SK-N-SH treated with all-trans-retinoic acid at 6 μM for 48 hours (cell line): Measurements from ENCODE around the gene MATN4.

ENCODE experiments used
- ATAC-seq: fragments of 200-7000 bp; cut with Tn5 transposase; 3 replicates; pipeline ENCODE4 v1.9.1; 2020; ENCODE audit warnings: mild to moderate bottlenecking, moderate library complexity
- ARNTL ChIP-seq: fragments of 450-650 bp; formaldehyde crosslinking; IDR thresholded peaks from 2 replicates; pipeline ENCODE4 v1.5.0; 2020; ENCODE audit warnings: low read depth, mild to moderate bottlenecking, moderate library complexity, borderline replicate concordance
- BACH2 ChIP-seq: fragments of 250-450 bp; sonication (Bioruptor Pico); IDR thresholded peaks from 2 replicates; pipeline ENCODE4 v1.9.0; 2021; ENCODE audit warnings: mild to moderate bottlenecking, borderline replicate concordance
- CREB5 ChIP-seq: fragments of 250-450 bp; sonication (Bioruptor Pico); IDR thresholded peaks from 2 replicates; pipeline ENCODE4 v1.5.1; 2020; ENCODE audit warnings: low read depth, mild to moderate bottlenecking, moderate library complexity
- CSDC2 ChIP-seq: fragments of 250-450 bp; sonication (Bioruptor Pico); IDR thresholded peaks from 2 replicates; pipeline ENCODE4 v1.5.0; 2020; ENCODE audit warnings: mild to moderate bottlenecking, moderate library complexity
- CSRNP3 ChIP-seq: fragments of 250-450 bp; sonication (Bioruptor Pico); IDR thresholded peaks from 2 replicates; pipeline ENCODE4 v1.5.1; 2021; ENCODE audit warnings: mild to moderate bottlenecking, moderate library complexity
- ESRRG ChIP-seq: fragments of 250-450 bp; sonication (Bioruptor Pico); IDR thresholded peaks from 2 replicates; pipeline ENCODE4 v1.6.1; 2021; ENCODE audit warnings: mild to moderate bottlenecking
- GLIS3 ChIP-seq: fragments of 250-450 bp; sonication (Bioruptor Pico); IDR thresholded peaks from 2 replicates; pipeline ENCODE4 v1.5.0; 2020; ENCODE audit warnings: mild to moderate bottlenecking, moderate library complexity
- ISL1 ChIP-seq: fragments of 250-450 bp; sonication (Bioruptor Pico); IDR thresholded peaks from 2 replicates; pipeline ENCODE4 v2.1.2; 2022; ENCODE audit warnings: mild to moderate bottlenecking, moderate library complexity
- OSR1 ChIP-seq: fragments of 250-450 bp; sonication (Bioruptor Pico); IDR thresholded peaks from 2 replicates; pipeline ENCODE4 v1.8.0; 2022; ENCODE audit warnings: moderate library complexity, mild to moderate bottlenecking, inconsistent platforms
- POU6F1 ChIP-seq: fragments of 250-450 bp; sonication (Bioruptor Pico); IDR thresholded peaks from 2 replicates; pipeline ENCODE4 v1.8.0; 2021; ENCODE audit warnings: low read depth, mild to moderate bottlenecking, moderate library complexity, borderline replicate concordance
- PPARA ChIP-seq: fragments of 250-450 bp; sonication (Bioruptor Pico); IDR thresholded peaks from 2 replicates; pipeline ENCODE4 v1.5.0; 2020; ENCODE audit warnings: mild to moderate bottlenecking, borderline replicate concordance
- RARB ChIP-seq: fragments of 250-450 bp; sonication (Bioruptor Pico); IDR thresholded peaks from 2 replicates; pipeline ENCODE4 v1.8.0; 2021; ENCODE audit warnings: mild to moderate bottlenecking, moderate library complexity
- SNAI2 ChIP-seq: fragments of 250-450 bp; sonication (Bioruptor Pico); IDR thresholded peaks from 2 replicates; pipeline ENCODE4 v1.5.0; 2020; ENCODE audit warnings: mild to moderate bottlenecking, moderate library complexity
- TCF4 ChIP-seq: fragments of 250-450 bp; sonication (Bioruptor Pico); IDR thresholded peaks from 2 replicates; pipeline ENCODE4 v1.8.0; 2021; ENCODE audit warnings: mild to moderate bottlenecking, moderate library complexity, borderline replicate concordance
- TOX ChIP-seq: fragments of 250-450 bp; sonication (Bioruptor Pico); IDR thresholded peaks from 2 replicates; pipeline ENCODE4 v1.8.0; 2021; ENCODE audit warnings: mild to moderate bottlenecking, moderate library complexity, borderline replicate concordance
- ZC3H10 ChIP-seq: fragments of 250-450 bp; sonication (Bioruptor Pico); IDR thresholded peaks from 2 replicates; pipeline ENCODE4 v1.5.1; 2021; ENCODE audit warnings: mild to moderate bottlenecking, moderate library complexity
- ZFP3 ChIP-seq: fragments of 250-450 bp; sonication (Bioruptor Pico); IDR thresholded peaks from 2 replicates; pipeline ENCODE4 v1.5.0; 2020; ENCODE audit warnings: mild to moderate bottlenecking, moderate library complexity
- ZNF565 ChIP-seq: fragments of 450-650 bp; formaldehyde crosslinking; conservative IDR thresholded peaks from 2 replicates; pipeline ENCODE4 v1.5.0; 2020; ENCODE audit warnings: low read depth, mild to moderate bottlenecking, moderate library complexity
- ZNF70 ChIP-seq: fragments of 450-650 bp; formaldehyde crosslinking; IDR thresholded peaks from 2 replicates; pipeline ENCODE4 v1.5.0; 2020; ENCODE audit warnings: mild to moderate bottlenecking, moderate library complexity
- ZNF8 ChIP-seq: fragments of 450-650 bp; formaldehyde crosslinking; IDR thresholded peaks from 2 replicates; pipeline ENCODE4 v1.5.0; 2020; ENCODE audit warnings: mild to moderate bottlenecking, moderate library complexity
- TF ChIP-seq, protein P1 (sequence below): fragments of 250-450 bp; sonication (Bioruptor Pico); IDR thresholded peaks from 2 replicates; pipeline ENCODE4 v1.8.0; 2020; ENCODE audit warnings: mild to moderate bottlenecking, moderate library complexity, borderline replicate concordance
- TF ChIP-seq, protein P2 (sequence below): fragments of 250-450 bp; sonication (Bioruptor Pico); IDR thresholded peaks from 2 replicates; pipeline ENCODE4 v1.5.0; 2020; ENCODE audit warnings: mild to moderate bottlenecking, moderate library complexity

MATN4 gene

DNA sequence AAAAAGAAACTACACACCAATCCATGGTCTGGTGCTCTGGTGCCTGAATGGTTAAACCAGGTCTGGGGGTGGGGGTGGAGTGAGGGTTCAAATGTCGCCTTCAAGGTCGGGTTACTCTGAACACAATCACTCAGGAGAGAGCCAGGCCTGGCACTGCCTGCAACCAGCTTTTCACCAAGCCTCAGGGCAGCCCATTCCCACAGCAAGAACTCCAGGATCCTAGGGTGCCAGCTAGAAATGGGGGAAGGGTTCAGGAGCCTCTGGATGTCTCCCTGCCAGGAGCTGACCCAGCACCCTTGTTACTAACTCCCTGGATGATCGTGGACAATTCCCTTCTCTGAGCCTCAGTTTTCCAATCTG, 33.5 kb upstream of the MATN4 start:
- TF ChIP-seq TOX (CRISPR knock-in tag), result no peak
- TF ChIP-seq CSRNP3, result no peak
- no peak for TF ChIP-seq RARB (CRISPR knock-in tag)
- no peak for TF ChIP-seq OSR1 (CRISPR knock-in tag)
- TF ChIP-seq TCF4 (CRISPR knock-in tag), result no peak
- no peak for TF ChIP-seq SNAI2 (CRISPR knock-in tag)
- no peak for TF ChIP-seq ISL1 (CRISPR knock-in tag)
- TF ChIP-seq ZNF70 (CRISPR knock-in tag), result no peak
- no peak for ATAC-seq

DNA sequence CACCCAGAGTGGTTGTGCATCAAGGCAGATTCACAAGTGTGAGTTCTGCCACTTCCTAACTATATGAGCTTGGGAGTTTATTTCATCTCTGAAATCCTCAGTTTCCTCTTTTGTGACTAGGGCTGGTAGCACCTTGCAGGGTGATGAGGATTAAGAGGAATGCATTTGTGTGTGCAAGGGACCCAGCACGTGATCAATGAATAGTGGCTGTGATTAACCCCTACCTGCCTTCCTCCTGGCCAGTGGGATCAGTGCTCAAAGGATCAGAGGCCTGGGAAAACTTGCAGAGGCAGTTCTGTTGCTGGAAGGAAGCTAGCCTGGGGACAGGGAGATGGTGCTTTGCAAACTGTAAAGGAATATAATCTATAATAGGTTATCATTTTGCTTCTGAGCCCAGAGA, 32.9 kb upstream of the MATN4 start:
- TF ChIP-seq, protein P1, sequence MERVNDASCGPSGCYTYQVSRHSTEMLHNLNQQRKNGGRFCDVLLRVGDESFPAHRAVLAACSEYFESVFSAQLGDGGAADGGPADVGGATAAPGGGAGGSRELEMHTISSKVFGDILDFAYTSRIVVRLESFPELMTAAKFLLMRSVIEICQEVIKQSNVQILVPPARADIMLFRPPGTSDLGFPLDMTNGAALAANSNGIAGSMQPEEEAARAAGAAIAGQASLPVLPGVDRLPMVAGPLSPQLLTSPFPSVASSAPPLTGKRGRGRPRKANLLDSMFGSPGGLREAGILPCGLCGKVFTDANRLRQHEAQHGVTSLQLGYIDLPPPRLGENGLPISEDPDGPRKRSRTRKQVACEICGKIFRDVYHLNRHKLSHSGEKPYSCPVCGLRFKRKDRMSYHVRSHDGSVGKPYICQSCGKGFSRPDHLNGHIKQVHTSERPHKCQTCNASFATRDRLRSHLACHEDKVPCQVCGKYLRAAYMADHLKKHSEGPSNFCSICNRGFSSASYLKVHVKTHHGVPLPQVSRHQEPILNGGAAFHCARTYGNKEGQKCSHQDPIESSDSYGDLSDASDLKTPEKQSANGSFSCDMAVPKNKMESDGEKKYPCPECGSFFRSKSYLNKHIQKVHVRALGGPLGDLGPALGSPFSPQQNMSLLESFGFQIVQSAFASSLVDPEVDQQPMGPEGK (CRISPR knock-in tag), result no peak
- TF ChIP-seq, protein P2, sequence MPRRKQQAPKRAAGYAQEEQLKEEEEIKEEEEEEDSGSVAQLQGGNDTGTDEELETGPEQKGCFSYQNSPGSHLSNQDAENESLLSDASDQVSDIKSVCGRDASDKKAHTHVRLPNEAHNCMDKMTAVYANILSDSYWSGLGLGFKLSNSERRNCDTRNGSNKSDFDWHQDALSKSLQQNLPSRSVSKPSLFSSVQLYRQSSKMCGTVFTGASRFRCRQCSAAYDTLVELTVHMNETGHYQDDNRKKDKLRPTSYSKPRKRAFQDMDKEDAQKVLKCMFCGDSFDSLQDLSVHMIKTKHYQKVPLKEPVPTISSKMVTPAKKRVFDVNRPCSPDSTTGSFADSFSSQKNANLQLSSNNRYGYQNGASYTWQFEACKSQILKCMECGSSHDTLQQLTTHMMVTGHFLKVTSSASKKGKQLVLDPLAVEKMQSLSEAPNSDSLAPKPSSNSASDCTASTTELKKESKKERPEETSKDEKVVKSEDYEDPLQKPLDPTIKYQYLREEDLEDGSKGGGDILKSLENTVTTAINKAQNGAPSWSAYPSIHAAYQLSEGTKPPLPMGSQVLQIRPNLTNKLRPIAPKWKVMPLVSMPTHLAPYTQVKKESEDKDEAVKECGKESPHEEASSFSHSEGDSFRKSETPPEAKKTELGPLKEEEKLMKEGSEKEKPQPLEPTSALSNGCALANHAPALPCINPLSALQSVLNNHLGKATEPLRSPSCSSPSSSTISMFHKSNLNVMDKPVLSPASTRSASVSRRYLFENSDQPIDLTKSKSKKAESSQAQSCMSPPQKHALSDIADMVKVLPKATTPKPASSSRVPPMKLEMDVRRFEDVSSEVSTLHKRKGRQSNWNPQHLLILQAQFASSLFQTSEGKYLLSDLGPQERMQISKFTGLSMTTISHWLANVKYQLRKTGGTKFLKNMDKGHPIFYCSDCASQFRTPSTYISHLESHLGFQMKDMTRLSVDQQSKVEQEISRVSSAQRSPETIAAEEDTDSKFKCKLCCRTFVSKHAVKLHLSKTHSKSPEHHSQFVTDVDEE (CRISPR knock-in tag), result no peak
- no peak for TF ChIP-seq RARB (CRISPR knock-in tag)
- no peak for TF ChIP-seq TOX (CRISPR knock-in tag)
- no peak for TF ChIP-seq ESRRG (CRISPR knock-in tag)
- no peak for TF ChIP-seq ZNF565 (CRISPR knock-in tag)
- ATAC-seq, result no peak

DNA sequence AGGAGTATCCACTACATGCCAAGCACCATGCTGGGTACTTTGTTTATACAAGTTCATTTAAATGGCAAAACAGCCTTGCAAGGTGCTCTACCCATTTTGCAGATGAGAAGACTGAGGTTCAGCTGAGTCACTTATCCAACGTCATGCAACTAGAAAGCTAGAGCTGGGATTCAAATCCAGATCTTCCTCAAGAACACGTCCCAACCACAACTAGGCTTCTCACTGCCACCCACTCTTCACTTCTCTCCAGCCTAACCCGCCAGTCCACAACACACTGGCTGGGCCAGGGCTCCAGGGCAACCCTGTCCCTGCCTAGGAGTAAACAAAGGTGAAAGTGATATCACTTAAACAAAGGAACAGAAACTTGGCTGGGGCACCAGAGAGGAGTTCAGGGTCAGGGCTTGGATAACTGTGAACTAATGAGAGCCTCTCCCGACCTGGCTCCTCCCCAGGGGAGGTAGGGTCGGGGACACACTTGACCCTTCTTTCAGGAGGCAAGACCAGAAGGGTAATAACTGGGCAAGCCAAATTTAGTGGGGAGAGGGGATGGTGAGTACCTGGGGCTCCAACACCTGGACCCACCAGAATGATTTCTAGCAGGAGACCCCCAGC, 32.2 kb upstream of the MATN4 start:
- TF ChIP-seq POU6F1 (CRISPR knock-in tag) (no peak), ZNF8 (CRISPR knock-in tag) (no peak), ISL1 (CRISPR knock-in tag) (no peak), BACH2 (CRISPR knock-in tag) (no peak), TOX (CRISPR knock-in tag) (no peak), ZFP3 (CRISPR knock-in tag) (no peak), OSR1 (CRISPR knock-in tag) (no peak), CSRNP3 (no peak), ZNF70 (CRISPR knock-in tag) (no peak), CREB5 (CRISPR knock-in tag) (no peak), ZNF565 (CRISPR knock-in tag) (no peak), ZC3H10 (no peak), ESRRG (CRISPR knock-in tag) (no peak), CSDC2 (CRISPR knock-in tag) (no peak), PPARA (CRISPR knock-in tag) (no peak), GLIS3 (CRISPR knock-in tag) (no peak), TCF4 (CRISPR knock-in tag) (no peak), ARNTL (CRISPR knock-in tag) (no peak)
- TF ChIP-seq, protein P1 (CRISPR knock-in tag), result no peak

More for the DNA sequence above, 32.2 kb upstream of the MATN4 start:
- no peak for ATAC-seq
